ENCODE measurements around the gene SCAMP4. TPM values are rescaled to one million over a fixed set of nuclear protein-coding genes. Genes with fewer than 3 reads are reported as not detected.

The SCAMP4 gene
- total RNA-seq, 1 experiment from 2014 or later, result 69.0 TPM

DNA sequence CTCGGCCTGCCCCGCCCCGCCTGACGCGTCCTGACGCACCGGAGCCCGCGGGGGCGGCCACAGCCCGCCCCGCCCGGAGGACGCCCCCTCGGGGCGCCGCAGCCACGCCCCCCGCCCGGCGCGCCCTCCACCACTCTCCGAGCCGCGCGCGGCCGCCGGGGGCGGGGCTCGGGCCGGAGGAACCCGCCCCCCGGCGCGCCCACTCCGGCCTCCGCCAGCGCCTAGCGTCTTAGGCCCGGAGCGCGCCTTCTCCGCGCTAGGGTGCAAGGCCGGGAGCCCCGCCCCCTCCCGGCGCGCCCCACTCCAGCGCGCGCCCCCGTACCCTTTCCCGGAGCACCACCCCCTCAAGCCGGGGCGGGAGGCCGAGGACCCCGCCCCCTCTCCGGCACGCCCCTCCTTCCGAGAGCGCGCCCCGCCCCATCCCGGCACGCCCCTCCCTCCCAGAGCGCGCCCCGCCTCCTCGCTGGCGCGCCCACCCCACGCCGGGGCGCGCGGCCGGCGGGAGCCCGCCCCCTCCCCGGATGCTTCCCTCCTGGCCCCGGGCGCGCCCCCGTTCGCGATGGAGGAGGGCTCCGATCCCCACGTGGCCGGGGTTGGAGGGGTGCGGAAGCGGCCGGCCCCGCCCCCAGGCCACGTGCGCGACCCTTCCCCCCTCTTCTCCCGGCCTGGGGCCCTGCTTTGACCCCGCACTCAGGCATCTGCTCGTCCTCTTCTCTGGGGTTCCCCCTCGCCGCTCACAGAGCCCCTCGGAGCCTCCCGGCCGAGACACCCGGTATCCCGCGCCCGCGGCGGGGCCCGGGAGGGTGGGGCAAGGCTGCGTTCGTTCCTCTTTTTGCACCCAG lies 41.3 kb upstream of the SCAMP4 start:
- no peak overlapping the region for H3K56ac ChIP-seq (ENCODE audit: insufficient read length, low read depth, low read length)
- H3K4me1 ChIP-seq (ENCODE audit: insufficient read depth, low read length), result no peaks in the 10 kb centered on the region; the same call in 1 of the 2 replicates
- H2BK12ac ChIP-seq (ENCODE audit: insufficient read length, low read depth, low read length), result no peak overlapping the region
- H3K4ac ChIP-seq (ENCODE audit: low read depth, low read length), result no peak overlapping the region; the same call in 1 of the 2 replicates
- H3K79me1 ChIP-seq (ENCODE audit: insufficient read depth, low read depth, low read length, poor library complexity, severe bottlenecking), result peaks cover 3% of the 10 kb centered on the region
- H2BK5ac ChIP-seq (ENCODE audit: insufficient read length, low read length), result no peak overlapping the region
- H3T11ph ChIP-seq (ENCODE audit: low read length), result no peak overlapping the region
- H2BK120ac ChIP-seq (ENCODE audit: low read depth, low read length, poor library complexity, severe bottlenecking), result peak overlapping the region; percentile 51
- H4K5ac ChIP-seq (ENCODE audit: insufficient read length, low read depth, low read length), result no peak overlapping the region
- H3K36me3 Mint-ChIP-seq (ENCODE audit: insufficient read depth in 1 of 3, low read depth in 3 of 3), result no peaks in the 10 kb centered on the region
- peak overlapping the region; percentile 70 to 83 for H3K4me3 Mint-ChIP-seq
- H2BK15ac ChIP-seq (ENCODE audit: low read depth, low read length), result no peak overlapping the region
- H3K14ac ChIP-seq (ENCODE audit: insufficient read depth, low read length), result peak overlapping the region; percentile 27; the same call in 1 of the 2 replicates
- peak overlapping the region; percentile 50 for H3K9ac ChIP-seq (ENCODE audit: extremely low read depth, insufficient read length, low read length)
- H3K18ac ChIP-seq (ENCODE audit: insufficient read length, low read depth, low read length), result peak overlapping the region; percentile 79
- TF ChIP-seq, protein P1, sequence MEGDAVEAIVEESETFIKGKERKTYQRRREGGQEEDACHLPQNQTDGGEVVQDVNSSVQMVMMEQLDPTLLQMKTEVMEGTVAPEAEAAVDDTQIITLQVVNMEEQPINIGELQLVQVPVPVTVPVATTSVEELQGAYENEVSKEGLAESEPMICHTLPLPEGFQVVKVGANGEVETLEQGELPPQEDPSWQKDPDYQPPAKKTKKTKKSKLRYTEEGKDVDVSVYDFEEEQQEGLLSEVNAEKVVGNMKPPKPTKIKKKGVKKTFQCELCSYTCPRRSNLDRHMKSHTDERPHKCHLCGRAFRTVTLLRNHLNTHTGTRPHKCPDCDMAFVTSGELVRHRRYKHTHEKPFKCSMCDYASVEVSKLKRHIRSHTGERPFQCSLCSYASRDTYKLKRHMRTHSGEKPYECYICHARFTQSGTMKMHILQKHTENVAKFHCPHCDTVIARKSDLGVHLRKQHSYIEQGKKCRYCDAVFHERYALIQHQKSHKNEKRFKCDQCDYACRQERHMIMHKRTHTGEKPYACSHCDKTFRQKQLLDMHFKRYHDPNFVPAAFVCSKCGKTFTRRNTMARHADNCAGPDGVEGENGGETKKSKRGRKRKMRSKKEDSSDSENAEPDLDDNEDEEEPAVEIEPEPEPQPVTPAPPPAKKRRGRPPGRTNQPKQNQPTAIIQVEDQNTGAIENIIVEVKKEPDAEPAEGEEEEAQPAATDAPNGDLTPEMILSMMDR (conservative IDR thresholded peaks at IDR 0.05), result no peak
- H4K8ac ChIP-seq (replicated peaks; ENCODE audit: insufficient read length, low read depth, low read length), result no peak overlapping the region
- no CpG with 5 or more reads among the region's 115 CpGs for WGBS (ENCODE audit: extremely low coverage, insufficient read length, low lambda C conversion rate)
- no peaks in the 10 kb centered on the region for H3K9me3 ChIP-seq (ENCODE audit: control insufficient read depth, low read depth, low read length)
- H3K4me1 Mint-ChIP-seq, result peaks cover 19 to 33% of the 10 kb centered on the region in 2 experiments
- H2AK5ac ChIP-seq (ENCODE audit: insufficient read length, low read length), result no peak overlapping the region
- H3K27ac ChIP-seq (ENCODE audit: insufficient read length, low read depth, low read length), result no peak overlapping the region
- peak overlapping the region in 1 of 3 experiments; percentile 85; a peak in 2 of 7 replicates for H3K27ac Mint-ChIP-seq
- no peak overlapping the region for H3K23ac ChIP-seq (ENCODE audit: insufficient read length, low read depth, low read length)
- peaks cover 6% of the 10 kb centered on the region for H3K27me3 Mint-ChIP-seq (ENCODE audit: low read depth)
- DNase-seq, result peak; percentile 93
- peak overlapping the region; percentile 31 for H3K4me2 ChIP-seq (ENCODE audit: insufficient read depth, insufficient read length, low read length)
- peaks cover 24% of the 10 kb centered on the region; the same call in 1 of the 2 replicates for H3K79me2 ChIP-seq (ENCODE audit: insufficient read depth, low read length)
- no peak overlapping the region for H2AFZ ChIP-seq (ENCODE audit: low read length)
- H4K20me1 ChIP-seq (ENCODE audit: control insufficient read depth, insufficient read depth, insufficient read length), result peaks cover 3% of the 10 kb centered on the region
- peaks cover 14% of the 10 kb centered on the region for H3K23me2 ChIP-seq (ENCODE audit: insufficient read length, low read depth, low read length, poor library complexity, severe bottlenecking)
- no peak overlapping the region for H2BK20ac ChIP-seq (ENCODE audit: low read depth, low read length, poor library complexity, severe bottlenecking)
- no peaks in the 10 kb centered on the region; a peak in 1 of 5 replicates for H3K9me3 Mint-ChIP-seq
- H4K91ac ChIP-seq (ENCODE audit: insufficient read length, low read depth, low read length), result no peak overlapping the region
- no peaks in the 10 kb centered on the region; the same call in 1 of the 2 replicates for H3K27me3 ChIP-seq (ENCODE audit: insufficient read depth, low read length)

All from H9 (cell line).